Memory B cell (primary cell): Measurements from ENCODE around the gene SLC27A2.

Experiments used
- ATAC-seq: fragments of 150-1000 bp; cut with Tn5 transposase; 2 replicates; pipeline ENCODE4 v1.10.0; 2021; ENCODE audit warnings: low read depth, mild to moderate bottlenecking, moderate library complexity
- DNase-seq, 2 donors: peaks; one replicate each; pipeline ENCODE4 v3.0.0; 2022; ENCODE audit warnings: low spot score in 2 of 2
- H3K27ac Mint-ChIP-seq: one replicate; pipeline ENCODE4 v1.8.0; 2022; ENCODE audit warnings: mild to moderate bottlenecking, moderate library complexity, mixed read lengths
- H3K27me3 Mint-ChIP-seq: one replicate; pipeline ENCODE4 v1.8.0; 2022; ENCODE audit warnings: mixed read lengths
- H3K36me3 Mint-ChIP-seq: one replicate; pipeline ENCODE4 v1.8.0; 2022; ENCODE audit warnings: mild to moderate bottlenecking, mixed read lengths
- H3K4me1 Mint-ChIP-seq: one replicate; pipeline ENCODE4 v1.8.0; 2022; ENCODE audit warnings: mixed read lengths
- H3K4me3 Mint-ChIP-seq: one replicate; pipeline ENCODE4 v1.8.0; 2022; ENCODE audit warnings: mild to moderate bottlenecking, moderate library complexity, mixed read lengths
- H3K9me3 Mint-ChIP-seq: one replicate; pipeline ENCODE4 v1.8.0; 2022; ENCODE audit warnings: mixed read lengths

SLC27A2 gene

DNA sequence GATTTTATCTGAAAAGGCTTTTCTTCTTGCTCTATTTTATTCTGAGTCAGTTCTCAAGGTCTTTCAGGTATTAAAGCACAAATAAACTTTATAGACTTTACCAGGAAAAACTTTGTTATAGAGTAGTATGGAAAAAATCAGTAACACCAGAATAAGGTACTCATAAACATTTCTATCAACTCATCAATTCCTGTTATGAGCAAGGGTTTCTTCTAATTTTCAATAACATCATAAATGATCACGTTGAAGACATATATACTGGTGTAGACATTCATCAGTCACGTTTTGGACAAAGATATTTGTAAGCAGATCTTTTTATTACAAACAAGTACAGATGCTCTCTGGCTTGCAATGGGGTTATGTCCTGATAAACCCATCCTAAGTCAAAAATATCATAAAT is 93.1 kb downstream of the SLC27A2 start:
- Mint-ChIP-seq H3K4me3 (no peak overlapping the region), H3K36me3 (peaks cover 3% of the 10 kb centered on the region), H3K4me1 (no peaks in the 10 kb centered on the region), H3K9me3 (no peaks in the 10 kb centered on the region), H3K27ac (no peak overlapping the region), H3K27me3 (no peaks in the 10 kb centered on the region)
- ATAC-seq (no peak), DNase-seq (no peak)

DNA sequence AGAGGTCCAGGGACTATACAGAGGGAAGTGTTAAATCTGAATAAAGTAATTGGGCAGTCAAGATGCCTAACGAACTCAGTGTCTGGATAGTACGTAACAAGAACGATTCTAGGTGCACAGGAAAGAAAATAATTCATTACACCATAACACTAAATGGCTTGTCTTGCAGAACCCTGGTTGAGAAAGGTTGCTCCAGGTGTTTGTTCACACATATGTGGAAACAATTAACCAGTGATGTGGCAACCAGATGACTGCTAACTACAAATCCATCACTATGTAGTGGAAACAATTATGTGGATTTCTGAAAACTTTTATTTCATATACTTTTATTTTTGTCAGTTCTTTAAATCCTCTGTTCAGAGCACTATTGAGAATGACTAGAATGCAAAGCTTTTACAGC is 93.9 kb downstream of the SLC27A2 start:
- no peaks in the 10 kb centered on the region for H3K4me1 Mint-ChIP-seq
- no peaks in the 10 kb centered on the region for H3K27me3 Mint-ChIP-seq
- no peak for DNase-seq
- peaks cover 5% of the 10 kb centered on the region for H3K36me3 Mint-ChIP-seq
- no peak overlapping the region for H3K27ac Mint-ChIP-seq
- H3K4me3 Mint-ChIP-seq: no peak overlapping the region
- ATAC-seq: no peak
- no peaks in the 10 kb centered on the region for H3K9me3 Mint-ChIP-seq

DNA sequence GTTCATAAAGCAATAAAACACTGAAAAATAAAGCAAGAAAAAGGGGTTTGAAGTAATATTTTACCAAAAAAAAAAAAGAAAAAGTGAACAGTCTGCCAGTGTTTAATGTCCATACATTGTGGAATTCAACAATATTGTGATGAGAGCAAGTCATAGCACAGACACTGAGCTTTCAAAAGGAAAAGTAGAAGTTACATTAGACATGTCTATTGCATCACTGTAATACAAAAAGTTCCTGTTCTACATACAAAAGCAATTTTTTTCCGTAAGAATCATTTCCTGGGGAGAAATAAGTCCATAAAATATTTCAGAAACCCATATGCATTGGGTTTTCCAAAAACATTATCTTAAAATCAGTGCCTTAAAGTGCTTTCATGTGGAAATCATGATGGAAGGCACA is 95.4 kb downstream of the SLC27A2 start:
- Mint-ChIP-seq H3K27me3 (no peaks in the 10 kb centered on the region), H3K36me3 (peaks cover 5% of the 10 kb centered on the region), H3K4me3 (no peak overlapping the region), H3K4me1 (no peaks in the 10 kb centered on the region), H3K27ac (peak overlapping the region; percentile 31), H3K9me3 (no peaks in the 10 kb centered on the region)
- no peak for DNase-seq
- ATAC-seq: no peak

DNA sequence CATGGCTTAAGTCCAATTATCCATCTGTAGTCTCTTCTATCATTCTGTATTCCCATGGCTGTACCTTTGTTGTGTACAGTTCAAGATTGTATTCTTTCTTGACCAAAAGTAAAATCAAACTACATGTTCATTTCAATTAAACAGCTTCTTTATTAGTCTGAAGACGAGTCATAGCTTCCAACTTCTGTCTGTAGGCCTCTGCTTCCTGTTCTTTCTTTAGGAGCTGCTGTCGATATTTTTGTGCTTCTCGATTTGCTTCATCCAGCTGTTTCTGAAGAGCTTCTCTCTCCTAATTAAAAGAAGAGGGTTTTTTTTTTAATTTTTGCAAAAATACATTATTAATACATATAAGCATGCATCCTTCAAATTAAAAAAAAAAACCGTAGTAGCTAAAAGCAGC is 96.5 kb downstream of the SLC27A2 start:
- H3K27ac Mint-ChIP-seq: no peak overlapping the region
- H3K4me1 Mint-ChIP-seq: no peaks in the 10 kb centered on the region
- H3K9me3 Mint-ChIP-seq: no peaks in the 10 kb centered on the region
- no peaks in the 10 kb centered on the region for H3K27me3 Mint-ChIP-seq
- peaks cover 5% of the 10 kb centered on the region for H3K36me3 Mint-ChIP-seq
- no peak overlapping the region for H3K4me3 Mint-ChIP-seq
- DNase-seq (no peak), ATAC-seq (no peak)

DNA sequence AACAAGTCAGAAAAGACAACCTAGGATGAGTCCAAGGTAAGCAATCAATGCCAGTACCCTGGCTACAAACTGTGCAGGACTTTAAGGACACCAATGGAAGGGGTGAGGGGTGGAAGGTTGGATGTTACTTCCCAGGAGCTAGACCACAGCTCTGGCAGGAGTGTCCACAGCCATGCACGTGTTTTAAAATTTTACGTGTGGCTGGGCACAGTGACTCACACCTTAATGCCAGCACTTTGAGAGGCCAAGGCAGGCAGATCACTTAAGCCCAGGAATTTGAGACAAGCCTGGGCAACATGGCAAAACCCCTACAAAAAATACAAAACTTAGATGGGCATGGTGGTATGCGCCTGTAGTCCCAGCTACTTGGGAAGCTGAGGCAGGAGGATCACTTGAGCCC is 98.3 kb downstream of the SLC27A2 start:
- Mint-ChIP-seq H3K4me3 (no peak overlapping the region), H3K27me3 (no peaks in the 10 kb centered on the region), H3K27ac (no peak overlapping the region), H3K36me3 (peaks cover 10% of the 10 kb centered on the region), H3K9me3 (no peaks in the 10 kb centered on the region), H3K4me1 (no peaks in the 10 kb centered on the region)
- no peak for ATAC-seq
- no peak for DNase-seq

DNA sequence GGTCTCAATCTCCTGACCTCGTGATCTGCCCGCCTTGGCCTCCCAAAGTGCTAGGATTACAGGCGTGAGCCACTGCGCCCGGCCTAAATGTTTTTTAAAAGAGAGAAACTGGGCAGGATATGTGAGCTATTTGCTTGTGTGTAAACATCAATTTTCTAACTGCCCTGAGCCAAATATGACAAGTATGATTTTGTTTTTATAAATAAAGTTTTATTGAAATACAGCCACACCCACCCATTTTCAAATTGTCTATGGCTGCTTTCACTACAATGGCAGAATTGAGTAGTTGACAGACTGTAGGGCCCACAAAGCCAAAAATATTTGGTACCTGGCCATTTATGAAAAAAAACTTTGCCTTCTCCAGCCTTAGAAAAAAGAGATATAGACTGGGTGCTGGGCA is 99.4 kb downstream of the SLC27A2 start:
- DNase-seq (no peak), ATAC-seq (no peak)
- H3K27me3 Mint-ChIP-seq: no peaks in the 10 kb centered on the region
- H3K4me3 Mint-ChIP-seq: no peak overlapping the region
- peaks cover 14% of the 10 kb centered on the region for H3K36me3 Mint-ChIP-seq
- H3K27ac Mint-ChIP-seq: no peak overlapping the region
- H3K9me3 Mint-ChIP-seq: no peaks in the 10 kb centered on the region
- no peaks in the 10 kb centered on the region for H3K4me1 Mint-ChIP-seq
